Sigmoid colon (tissue), 4 donors: ENCODE results near the gene TCAF1.

Experiments used
- POLR2A ChIP-seq, 2 donors: fragments of 450-650 bp; IDR thresholded peaks; one replicate each; pipeline ENCODE4 v1.6.1; 2016; ENCODE audit warnings: antibody characterized with exemption in 2 of 2, mild to moderate bottlenecking in 2 of 2, moderate library complexity in 2 of 2
- POLR2AphosphoS5 ChIP-seq, 4 donors: sonication (generic); formaldehyde crosslinking; IDR thresholded peaks; one replicate each; pipeline ENCODE4 v1.6.1; 2017; ENCODE audit warnings: antibody characterized with exemption in 4 of 4
- TF ChIP-seq, protein P1 (sequence below), 4 experiments: fragments of 450-650 bp in 3 of 4; fragments of 200-600 bp in 1 of 4; IDR thresholded peaks; one replicate each; pipeline ENCODE4 v1.5.1; 2016 to 2019; ENCODE audit warnings: antibody characterized with exemption in 4 of 4, mild to moderate bottlenecking in 3 of 4, moderate library complexity in 2 of 4

DNA sequence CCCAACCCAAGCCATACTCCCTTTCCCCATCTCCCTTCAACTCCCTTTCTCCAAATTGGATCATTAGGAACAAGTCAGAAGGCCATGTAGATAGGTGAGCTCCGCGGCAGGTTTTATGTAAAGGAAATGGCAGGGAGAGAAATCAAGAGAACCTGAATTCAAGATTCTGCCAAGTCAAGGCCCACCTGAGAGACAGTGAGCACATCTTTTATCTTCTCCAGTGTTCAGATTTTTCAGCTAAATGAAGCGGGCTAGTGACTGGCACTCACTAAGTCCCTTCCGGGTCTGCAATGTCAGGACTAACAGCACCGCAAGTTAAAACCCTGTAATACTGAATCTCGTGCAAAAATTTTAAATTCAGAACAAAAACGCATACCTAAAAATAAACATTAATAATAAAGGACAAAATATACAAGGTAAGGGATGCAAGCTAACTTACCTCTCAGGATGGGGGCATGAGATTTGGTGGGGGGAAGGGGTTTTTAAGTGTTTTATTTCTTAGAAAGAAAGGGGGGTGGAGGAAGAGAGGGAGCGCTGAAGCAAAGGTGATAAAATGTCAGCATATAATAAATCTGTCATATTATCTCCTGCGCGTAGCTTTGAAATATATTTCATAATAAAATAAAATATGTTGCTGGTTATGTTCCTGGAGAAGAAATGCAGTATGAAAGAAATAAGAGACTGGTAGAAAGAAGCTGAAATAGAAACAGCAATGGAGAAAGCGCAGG is 17.6 kb downstream of the TCAF1 start:
- TF ChIP-seq POLR2A (IDR thresholded peaks at IDR 0.05): no peak
- TF ChIP-seq, protein P1, sequence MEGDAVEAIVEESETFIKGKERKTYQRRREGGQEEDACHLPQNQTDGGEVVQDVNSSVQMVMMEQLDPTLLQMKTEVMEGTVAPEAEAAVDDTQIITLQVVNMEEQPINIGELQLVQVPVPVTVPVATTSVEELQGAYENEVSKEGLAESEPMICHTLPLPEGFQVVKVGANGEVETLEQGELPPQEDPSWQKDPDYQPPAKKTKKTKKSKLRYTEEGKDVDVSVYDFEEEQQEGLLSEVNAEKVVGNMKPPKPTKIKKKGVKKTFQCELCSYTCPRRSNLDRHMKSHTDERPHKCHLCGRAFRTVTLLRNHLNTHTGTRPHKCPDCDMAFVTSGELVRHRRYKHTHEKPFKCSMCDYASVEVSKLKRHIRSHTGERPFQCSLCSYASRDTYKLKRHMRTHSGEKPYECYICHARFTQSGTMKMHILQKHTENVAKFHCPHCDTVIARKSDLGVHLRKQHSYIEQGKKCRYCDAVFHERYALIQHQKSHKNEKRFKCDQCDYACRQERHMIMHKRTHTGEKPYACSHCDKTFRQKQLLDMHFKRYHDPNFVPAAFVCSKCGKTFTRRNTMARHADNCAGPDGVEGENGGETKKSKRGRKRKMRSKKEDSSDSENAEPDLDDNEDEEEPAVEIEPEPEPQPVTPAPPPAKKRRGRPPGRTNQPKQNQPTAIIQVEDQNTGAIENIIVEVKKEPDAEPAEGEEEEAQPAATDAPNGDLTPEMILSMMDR (IDR thresholded peaks at IDR 0.05): no peak
- TF ChIP-seq POLR2AphosphoS5 (IDR thresholded peaks at IDR 0.05): no peak
